Measurements from ENCODE around the gene SARDH. TPM values are rescaled to one million over a fixed set of nuclear protein-coding genes. Genes with fewer than 3 reads are reported as not detected.

The SARDH gene
- total RNA-seq, 3 donors from 2014 or later, result 0.23 to 2.1 (median 0.46) TPM

DNA sequence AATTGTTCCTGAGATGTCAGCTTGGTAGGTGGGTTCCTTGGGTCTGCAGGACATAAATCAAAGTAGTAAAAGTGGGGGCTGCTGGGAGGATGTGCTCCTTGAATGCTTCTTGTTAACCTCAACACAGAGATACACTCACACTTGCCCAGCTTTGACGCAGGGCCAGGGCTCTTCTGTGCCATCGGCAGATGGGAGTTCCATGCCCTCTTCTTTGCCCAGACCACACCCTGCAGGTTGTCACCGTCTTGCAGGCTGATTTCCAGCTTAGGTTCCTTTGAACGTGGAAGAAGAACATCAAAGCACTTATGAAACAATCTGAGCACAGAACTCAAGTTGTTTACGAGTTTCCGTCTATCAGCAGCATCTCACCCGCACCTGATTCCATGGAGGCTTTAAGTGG lies 91.0 kb downstream of the SARDH start:
- no peaks in the 10 kb centered on the region for H3K36me3 ChIP-seq (ENCODE audit: low read depth)
- intact Hi-C loops (cut with DNase I, micrococcal nuclease), result no loop called here
- TF ChIP-seq, protein P1, sequence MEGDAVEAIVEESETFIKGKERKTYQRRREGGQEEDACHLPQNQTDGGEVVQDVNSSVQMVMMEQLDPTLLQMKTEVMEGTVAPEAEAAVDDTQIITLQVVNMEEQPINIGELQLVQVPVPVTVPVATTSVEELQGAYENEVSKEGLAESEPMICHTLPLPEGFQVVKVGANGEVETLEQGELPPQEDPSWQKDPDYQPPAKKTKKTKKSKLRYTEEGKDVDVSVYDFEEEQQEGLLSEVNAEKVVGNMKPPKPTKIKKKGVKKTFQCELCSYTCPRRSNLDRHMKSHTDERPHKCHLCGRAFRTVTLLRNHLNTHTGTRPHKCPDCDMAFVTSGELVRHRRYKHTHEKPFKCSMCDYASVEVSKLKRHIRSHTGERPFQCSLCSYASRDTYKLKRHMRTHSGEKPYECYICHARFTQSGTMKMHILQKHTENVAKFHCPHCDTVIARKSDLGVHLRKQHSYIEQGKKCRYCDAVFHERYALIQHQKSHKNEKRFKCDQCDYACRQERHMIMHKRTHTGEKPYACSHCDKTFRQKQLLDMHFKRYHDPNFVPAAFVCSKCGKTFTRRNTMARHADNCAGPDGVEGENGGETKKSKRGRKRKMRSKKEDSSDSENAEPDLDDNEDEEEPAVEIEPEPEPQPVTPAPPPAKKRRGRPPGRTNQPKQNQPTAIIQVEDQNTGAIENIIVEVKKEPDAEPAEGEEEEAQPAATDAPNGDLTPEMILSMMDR (IDR thresholded peaks at IDR 0.05), result no peak
- DNase-seq (no peak), ATAC-seq (no peak)
- no peak overlapping the region for H3K4me3 ChIP-seq
- H3K9me3 ChIP-seq, result no peaks in the 10 kb centered on the region
- no peaks in the 10 kb centered on the region for H3K4me1 ChIP-seq (ENCODE audit: low read depth)

DNA sequence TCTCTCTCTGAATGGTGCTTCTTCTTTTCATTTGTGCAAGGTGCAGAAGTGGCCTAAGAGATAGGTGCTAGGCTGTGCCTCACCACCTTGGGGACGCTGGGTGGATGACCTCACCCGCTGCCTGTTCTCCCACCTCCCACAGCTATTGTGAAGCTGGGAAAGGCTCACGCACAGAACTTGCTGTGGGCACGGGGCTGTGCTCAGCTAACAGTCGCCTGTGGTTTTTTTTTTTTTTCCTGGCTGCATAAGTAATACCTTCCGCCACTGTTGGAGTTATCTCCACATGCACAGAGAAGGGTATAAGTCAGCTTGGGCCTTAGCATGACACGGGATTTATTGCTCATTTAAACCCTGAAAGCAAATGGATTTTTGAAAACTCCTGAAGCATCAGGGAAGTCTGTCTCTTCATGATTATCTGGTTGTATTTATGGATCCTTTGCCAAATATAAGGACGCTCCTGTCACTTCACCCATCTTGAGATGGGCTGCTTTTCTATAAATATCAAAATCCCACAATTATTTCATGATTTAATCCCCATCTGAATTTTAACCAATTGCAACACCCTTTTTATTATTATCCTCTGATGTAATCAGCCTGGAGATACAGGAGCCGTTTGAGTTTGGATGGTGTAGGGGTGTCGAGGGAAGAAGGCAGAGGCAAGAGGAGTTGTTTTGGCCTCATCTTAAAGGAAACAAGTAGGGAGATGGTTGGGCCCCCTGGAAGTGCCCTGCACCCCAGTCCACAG lies 93.0 kb downstream of the SARDH start:
- intact Hi-C loops (cut with DNase I, micrococcal nuclease), result no loop called here
- DNase-seq, result no peak
- Histone ChIP-seq H3K36me3 (ENCODE audit: low read depth) (no peaks in the 10 kb centered on the region), H3K4me1 (ENCODE audit: low read depth) (no peaks in the 10 kb centered on the region), H3K4me3 (no peak overlapping the region), H3K9me3 (no peaks in the 10 kb centered on the region)
- TF ChIP-seq, protein P1 (IDR thresholded peaks at IDR 0.05), result no peak
- no peak for ATAC-seq

DNA sequence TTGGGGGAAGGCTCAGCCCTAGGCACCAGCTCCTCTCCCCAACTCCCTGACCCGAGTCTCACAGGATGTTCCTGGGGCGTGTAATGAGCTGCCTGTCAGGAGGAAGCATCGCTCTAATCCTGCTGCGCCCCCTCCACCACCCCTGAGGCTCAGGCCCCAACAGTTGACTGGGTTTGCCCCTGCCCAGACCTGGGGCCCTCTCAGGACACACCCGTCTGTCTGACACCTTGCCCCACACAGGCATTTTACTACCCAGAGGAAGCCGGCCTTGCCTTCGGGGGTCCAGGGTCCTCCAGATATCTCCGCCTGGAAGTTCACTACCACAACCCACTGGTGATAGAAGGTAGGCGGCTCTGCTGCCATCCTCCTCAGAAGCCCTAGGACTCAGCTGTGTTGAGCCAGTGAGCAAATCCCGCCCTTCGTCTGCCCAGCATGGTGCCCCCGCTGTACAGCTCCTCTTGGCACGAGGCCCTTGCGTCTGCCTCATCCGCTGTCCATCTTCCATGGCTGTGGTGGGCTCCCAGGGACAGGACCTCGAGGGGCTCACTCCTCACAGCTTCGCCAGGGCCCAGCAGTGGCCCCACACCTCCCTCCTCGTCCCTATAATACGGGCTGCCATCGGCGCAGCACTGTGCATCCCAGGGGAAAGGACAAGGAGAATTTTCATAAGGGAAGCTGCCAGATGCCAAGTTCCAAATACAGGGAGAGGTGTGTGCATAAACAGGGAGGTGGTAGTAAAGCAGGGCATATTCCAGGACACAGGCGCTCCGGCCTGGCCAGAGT lies 94.0 kb downstream of the SARDH start:
- TF ChIP-seq, protein P1 (IDR thresholded peaks at IDR 0.05), result no peak
- ATAC-seq (no peak), DNase-seq (no peak)
- Histone ChIP-seq H3K9me3 (no peaks in the 10 kb centered on the region), H3K36me3 (ENCODE audit: low read depth) (no peaks in the 10 kb centered on the region), H3K4me3 (no peak overlapping the region), H3K4me1 (ENCODE audit: low read depth) (no peaks in the 10 kb centered on the region)
- intact Hi-C loops (cut with DNase I, micrococcal nuclease), result no loop called here

DNA sequence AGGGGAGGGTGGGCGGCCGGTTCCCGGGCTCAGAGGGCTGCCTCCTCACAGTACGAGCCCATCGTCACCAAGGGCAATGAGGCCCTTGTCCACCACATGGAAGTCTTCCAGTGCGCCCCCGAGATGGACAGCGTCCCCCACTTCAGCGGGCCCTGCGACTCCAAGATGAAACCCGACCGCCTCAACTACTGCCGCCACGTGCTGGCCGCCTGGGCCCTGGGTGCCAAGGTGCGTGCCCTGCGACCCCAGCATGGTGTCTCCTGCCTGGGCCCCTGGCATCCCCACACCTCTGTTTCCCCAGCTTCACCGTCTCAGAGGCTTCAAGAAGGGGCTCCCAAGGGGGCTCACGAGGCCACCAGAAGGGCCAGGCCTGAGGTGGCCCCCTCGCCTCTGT lies 94.8 kb downstream of the SARDH start:
- TF ChIP-seq, protein P1 (IDR thresholded peaks at IDR 0.05), result no peak
- DNase-seq (no peak), ATAC-seq (no peak)
- H3K4me3 ChIP-seq, result no peak overlapping the region
- no peaks in the 10 kb centered on the region for H3K36me3 ChIP-seq (ENCODE audit: low read depth)
- intact Hi-C loops (cut with DNase I, micrococcal nuclease), result no loop called here
- no peaks in the 10 kb centered on the region for H3K9me3 ChIP-seq
- H3K4me1 ChIP-seq (ENCODE audit: low read depth), result no peaks in the 10 kb centered on the region

DNA sequence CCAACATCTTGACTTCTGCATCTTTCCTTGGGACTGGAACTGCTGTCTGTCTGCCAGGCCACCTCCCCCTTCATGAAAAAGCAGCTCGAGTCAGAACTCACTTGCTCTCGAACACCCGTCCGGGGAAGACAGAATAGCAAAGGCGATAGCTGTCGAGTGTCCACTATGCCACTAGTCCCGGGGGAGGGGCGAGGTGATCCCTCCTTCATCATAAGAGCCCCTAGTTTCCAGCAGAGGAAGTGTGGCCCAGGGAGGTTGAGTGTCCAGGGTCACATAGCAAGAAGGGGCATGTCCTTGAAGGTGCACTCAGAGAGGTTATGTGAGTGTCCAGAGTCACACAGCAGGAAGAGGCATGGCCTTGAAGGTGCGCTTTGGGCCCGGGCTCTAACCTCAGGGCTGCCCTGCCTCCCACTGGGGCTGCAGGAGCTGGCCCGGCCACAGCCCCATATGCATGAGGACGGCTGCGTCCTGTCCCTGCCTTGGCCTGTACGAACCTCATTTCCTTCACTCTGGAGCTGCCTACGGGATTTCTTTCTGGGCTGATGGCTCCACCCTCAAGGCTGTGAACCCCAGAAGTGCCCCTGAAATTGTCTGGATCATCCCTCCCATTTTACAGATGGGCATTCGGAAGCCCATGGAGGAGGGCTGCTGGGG lies 95.3 kb downstream of the SARDH start:
- no peak for ATAC-seq
- H3K36me3 ChIP-seq (ENCODE audit: low read depth), result no peaks in the 10 kb centered on the region
- intact Hi-C loops (cut with DNase I, micrococcal nuclease), result no loop called here
- no peaks in the 10 kb centered on the region for H3K4me1 ChIP-seq (ENCODE audit: low read depth)
- peak in 1 of 3 donors; percentile 3 for DNase-seq
- TF ChIP-seq, protein P1 (IDR thresholded peaks at IDR 0.05), result no peak
- H3K9me3 ChIP-seq, result no peaks in the 10 kb centered on the region
- no peak overlapping the region for H3K4me3 ChIP-seq
